Endometrium (tissue), 2 donors: ENCODE measurements around the gene MEI4.
"Not testable (repeated sequence)": the region's sequence is repeated elsewhere in the genome, so short reads cannot be mapped to it uniquely, and the experiment has no call there.

Experiments
- FAIRE-seq: peaks from 2 replicates; lab custom pipeline; 2012; peaks lifted over from hg19 to GRCh38; lab: Jason Lieb, UNC
- donor health status: control.
- donor health status: control.

MEI4 gene, protein sequence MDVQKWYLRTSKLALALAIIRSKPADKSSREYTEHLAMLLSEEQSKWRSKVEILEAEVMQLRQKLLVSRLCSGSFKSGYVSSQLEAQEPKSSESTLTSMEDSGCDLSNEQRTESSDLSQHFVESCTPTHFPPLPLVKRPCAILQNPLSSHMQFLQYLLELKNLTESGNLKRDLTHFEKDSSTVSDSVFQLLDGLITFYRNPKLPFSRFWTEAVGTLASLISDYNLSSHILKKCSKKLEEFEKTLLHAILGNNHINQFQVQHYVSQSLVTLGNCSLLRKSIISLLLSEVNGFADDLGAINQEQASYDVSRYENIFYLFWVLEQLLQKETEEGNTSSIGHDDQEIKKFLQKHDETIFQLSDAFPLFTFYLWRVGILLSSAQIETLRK

GRCh38 chr6:77652739-77653138, at the start of gene MEI4:
MEI4 (plus strand) TSS chr6:77653039; CDS start chr6:77690672, 37,633 bp downstream.
- no peak for FAIRE-seq

DNA sequence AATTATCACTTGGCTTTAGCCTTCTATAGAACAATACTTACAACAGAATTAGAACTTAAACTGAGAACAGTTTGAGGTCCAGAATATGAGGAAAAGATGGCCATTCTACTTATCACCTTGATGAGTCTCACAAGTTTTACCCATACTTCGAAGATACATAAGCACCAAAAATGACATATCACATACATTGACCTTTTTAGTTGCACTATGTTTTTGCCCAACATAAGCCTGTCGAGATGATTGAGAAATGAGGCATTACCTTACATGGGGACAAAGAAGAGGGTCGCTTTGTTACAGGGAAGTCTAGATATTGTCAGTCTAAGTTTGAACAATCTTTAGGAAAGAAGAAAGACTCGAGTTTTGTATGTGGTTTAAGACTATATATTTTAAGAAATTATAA, 48.4 kb upstream of the MEI4 start:
- no peak for FAIRE-seq

DNA sequence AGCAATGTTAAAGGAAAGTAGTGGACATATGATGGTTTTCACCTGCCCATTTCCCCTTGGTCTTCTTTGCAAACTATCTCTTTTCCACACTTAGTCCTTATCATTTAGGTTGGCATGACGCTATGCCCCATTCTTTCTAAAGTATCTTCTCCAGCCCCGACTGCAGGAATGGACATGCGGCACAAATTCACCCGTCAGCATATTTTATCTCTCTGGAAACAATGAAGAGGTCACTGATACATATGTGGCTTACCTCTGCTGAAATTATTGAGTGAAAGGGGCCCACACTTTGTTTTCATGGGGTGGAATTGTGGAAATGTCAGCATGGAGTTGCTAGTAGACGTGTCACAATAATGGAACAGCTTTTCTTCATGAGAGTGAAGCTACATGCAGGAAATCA, 45.8 kb upstream of the MEI4 start:
- FAIRE-seq, result no peak

DNA sequence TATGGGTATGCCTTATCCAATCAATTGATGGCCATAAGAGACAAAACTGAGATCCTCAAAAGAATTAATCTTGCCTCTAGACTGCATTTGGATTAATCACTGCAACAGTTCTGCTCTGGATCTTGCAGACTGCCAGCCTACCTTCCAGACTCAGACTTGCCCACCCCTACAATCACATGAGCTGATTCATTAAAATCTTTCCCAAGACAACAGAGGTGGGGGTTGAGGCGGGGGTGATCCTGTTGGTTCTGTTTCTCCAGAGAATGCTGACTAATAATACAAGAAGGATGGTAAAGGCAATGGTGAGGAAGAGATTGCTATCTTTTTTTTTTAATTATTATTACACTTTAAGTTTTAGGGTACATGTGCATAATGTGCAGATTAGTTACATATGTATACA, 43.7 kb upstream of the MEI4 start:
- FAIRE-seq, result no peak

- FAIRE-seq, result no peak
These were observed 33.7 kb upstream of the MEI4 start for GRCh38 chr6:77619114-77619513.

GRCh38 chr6:77620278-77620882, 32.5 kb upstream of the MEI4 start:
- FAIRE-seq, result no peak

DNA sequence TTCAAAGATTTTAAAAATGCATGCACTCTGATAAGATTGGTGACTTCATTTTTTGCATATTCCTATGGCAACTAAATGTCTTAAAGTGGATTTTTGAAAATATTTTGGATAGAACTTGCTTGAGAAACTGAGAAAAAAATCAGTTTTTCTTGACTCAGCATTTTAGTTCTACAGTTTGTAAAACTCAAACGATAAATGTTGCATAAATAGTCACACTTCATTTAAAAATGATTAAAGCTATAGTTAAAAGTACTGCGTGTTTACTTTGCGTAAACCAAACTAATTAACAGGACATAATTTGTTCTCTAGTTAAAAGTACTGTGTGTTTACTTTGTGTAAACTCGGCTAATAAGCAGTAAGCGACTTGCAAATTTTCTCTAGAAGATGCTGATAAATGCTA, 28.3 kb upstream of the MEI4 start:
- no peak for FAIRE-seq

- FAIRE-seq, result no peak
These were observed 26.4 kb upstream of the MEI4 start for GRCh38 chr6:77626426-77626825.

GRCh38 chr6:77630014-77630413, 22.8 kb upstream of the MEI4 start:
- no peak for FAIRE-seq

GRCh38 chr6:77633471-77633870, 19.4 kb upstream of the MEI4 start:
- no peak for FAIRE-seq

DNA sequence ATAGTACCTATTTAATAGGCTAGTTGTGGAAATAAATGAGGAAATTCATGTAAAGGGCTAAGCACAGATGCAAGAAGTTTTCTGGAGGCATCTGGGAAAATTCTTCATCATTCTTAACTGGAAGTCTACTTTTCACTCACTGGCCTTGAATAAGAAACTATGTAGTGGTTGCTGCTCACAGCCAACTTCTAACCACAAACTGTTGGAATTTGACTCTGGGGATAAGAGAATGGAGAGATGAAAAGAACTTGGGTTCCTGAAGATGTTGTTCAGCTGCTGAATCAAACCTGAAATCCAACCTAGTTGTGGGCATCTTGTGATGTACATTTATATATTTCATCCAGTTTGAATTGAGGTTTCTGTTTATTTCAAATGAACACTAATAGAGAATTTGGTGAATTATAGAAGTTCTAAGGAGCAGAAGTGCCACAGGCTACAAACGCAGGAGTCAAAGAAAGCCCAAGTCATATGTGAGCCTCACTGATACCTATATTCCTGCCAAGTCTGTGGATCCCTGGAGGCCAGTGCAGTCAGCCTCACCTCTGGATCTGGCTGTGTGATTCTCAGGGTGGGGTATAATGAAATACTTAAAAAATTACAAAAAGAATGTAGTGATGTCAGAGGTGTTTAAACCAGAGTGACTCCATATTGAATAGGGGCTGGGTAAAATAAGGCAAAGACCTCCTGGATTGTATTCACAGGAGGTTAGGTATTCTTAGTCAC, 18.7 kb upstream of the MEI4 start:
- FAIRE-seq, result no peak

GRCh38 chr6:77638129-77638830, 14.6 kb upstream of the MEI4 start:
- FAIRE-seq, result no peak

DNA sequence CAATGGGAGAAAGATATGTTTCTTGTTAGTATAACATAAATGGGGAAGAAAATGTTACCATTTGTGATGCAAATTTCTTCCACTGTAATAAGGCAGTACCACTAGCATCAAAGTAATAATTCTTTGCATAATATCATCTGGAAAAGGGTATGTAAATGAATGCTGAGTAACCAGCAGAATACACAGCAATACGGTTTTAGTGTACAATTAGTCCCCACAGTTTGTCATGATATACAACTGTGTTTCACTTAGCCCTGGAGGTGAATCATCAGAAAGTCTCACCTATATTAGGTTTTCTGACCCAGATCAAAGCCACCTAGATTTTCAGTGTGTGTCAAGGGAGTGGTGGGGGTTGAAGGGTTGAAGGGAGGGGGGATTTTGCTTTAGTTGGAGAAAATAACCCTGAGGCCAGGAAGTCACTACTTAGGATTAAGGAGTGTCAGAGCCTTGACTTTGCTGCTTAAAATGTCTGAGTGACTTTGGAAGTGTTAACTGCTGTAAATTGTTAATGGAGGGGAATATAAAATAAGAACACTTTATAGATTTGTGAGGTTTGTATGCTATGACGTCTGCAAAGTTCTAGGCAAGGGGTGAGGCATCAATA, 8.6 kb upstream of the MEI4 start:
- no peak for FAIRE-seq

DNA sequence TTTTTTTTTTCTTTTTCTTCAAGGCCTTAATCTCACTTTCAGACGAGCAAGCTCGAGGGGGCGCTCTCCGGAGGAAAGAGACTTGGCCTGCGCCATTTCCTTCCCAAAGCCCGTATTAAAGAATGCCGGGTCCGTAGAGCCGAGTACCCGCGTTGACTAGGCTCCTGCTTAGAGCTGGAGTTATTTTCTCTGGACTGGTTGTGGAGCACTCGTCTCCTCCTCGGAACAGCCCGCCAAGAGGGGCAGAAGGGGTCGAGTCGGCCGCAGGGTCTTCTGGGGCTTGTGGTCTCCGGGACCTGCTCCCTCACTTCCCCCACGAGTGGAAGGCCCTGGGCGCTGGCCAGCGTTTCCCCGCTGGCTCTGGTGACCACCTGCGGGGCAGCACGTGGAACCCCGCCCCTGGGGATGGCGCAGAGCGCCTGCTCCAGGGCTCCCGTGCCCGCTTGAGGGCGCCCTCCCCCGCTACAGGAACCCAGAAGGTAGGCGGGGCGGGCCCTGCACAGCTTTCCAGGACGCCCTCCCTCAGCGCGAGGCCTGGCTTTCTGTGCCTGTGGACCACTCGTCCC, 2.7 kb upstream of the MEI4 start:
- FAIRE-seq, result no peak

GRCh38 chr6:77653816-77654215, 977 bp downstream of the MEI4 start:
- FAIRE-seq, result no peak

DNA sequence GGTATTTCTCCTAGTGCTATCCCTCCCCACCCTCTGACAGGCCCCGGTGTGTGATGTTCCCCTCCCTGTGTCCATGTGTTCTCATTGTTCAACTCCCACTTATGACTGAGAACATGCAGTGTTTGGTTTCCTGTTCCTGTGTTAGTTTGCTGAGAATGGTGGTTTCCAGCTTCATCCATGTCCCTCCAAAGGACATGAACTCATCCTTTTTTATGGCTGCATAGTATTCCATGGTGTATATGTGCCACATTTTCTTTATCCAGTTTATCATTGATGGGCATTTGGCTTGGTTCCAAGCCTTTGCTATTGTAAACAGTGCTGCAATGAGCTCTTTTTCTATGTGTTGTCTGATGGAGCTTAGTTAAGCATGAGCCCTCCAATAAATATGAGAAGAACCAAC, 2.2 kb downstream of the MEI4 start:
- FAIRE-seq, result not testable (repeated sequence)

DNA sequence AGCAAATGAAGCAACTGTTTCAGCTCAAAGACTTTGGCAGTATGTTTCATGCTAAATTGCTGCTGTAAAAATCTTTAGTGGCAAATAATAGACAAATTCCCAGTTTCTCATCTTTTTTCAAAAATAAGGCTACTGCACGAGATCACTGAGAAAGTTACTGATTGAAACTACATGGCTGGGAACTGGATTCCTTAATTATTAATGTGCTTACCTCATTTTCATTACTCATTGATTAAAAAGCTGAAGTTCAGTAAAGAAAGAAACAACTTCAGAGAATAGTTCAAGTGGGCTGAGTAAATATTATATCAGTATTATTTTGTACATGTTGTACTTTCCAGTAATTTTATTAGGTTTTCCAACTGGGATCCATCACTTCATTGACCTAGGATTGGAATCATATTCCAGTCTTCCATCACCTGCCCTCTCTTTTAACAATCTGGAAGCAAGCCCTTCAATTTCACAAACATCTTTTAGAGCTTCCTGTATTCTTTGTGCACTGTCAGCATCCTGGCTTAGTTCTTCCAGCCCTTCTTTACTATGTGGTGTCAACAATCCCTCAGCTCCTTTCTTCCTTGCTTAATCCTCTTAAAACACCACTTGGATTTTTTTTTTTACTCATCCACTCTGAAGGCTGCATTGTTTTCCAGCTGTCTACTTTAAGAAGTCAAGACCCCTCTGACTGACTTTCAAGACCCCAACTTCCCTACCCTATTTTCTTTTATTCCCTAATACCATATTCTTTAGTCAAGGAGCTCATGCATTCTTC, 4.3 kb downstream of the MEI4 start:
- no peak for FAIRE-seq

GRCh38 chr6:77666340-77666739, 13.5 kb downstream of the MEI4 start:
- no peak for FAIRE-seq

DNA sequence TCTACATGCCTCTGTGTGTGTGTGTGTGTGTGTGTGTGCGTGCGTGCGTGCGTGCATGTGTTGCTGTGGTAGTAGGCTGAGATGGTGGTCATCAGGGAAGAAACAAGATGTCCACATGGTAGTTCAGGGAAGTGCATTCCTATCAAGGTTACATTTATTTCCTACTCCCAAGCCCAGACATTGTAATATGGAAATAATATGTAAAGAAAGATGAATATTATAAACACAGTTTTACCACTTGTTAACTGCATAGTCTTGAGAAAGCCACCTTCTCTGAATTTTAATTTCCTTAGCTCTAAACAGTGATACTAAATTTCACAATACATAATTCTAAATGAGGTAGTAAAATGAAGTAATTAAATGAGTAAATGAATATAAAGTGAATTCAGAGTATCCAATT, 14.0 kb downstream of the MEI4 start:
- FAIRE-seq, result no peak

- FAIRE-seq, result no peak
These were observed 17.1 kb downstream of the MEI4 start for GRCh38 chr6:77669913-77670312.

DNA sequence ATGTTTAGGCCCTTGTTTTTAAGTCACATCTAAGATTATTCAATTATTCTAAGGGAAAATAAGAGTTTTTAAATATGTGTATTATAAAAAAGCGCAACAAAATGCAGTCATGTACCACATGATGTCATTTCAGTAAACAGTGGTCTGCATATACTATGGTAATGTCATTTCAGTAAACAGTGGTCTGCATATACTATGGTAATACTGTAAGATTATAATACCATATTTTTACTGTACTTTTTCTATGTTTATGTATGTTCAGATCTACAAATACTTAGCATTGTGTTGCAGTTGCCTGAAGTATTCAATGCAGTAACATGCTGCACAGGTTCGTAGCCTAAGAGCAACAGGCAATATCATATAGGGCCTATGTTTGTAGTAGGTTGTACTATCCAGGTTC, 21.4 kb downstream of the MEI4 start:
- no peak for FAIRE-seq
